SH-SY5Y (cell line): ENCODE measurements around the gene PHACTR3.

Experiments
- GATA2 ChIP-seq: IDR thresholded peaks from 2 replicates; pipeline ENCODE4 v1.6.1; 2011; ENCODE audit warnings: mild to moderate bottlenecking, low read depth, low read length
- GATA3 ChIP-seq: IDR thresholded peaks from 2 replicates; pipeline ENCODE4 v1.6.1; 2011; ENCODE audit warnings: low read depth, mild to moderate bottlenecking, low read length, moderate library complexity

- TF ChIP-seq GATA2: no peak
- no peak for TF ChIP-seq GATA3
Measured at GRCh38 chr20:59789686-59790085, 185.3 kb downstream of the PHACTR3 start.
